CD4-positive, alpha-beta T cell treated with Interleukin-2 at 100 ng/mL for 4 hours (primary cell): ENCODE results near the gene BCL6B.
"Not testable (repeated sequence)": the region's sequence is repeated elsewhere in the genome, so short reads cannot be mapped to it uniquely, and the experiment has no call there.

Source experiments
- DNase-seq: peaks from one replicate; pipeline ENCODE4 v3.0.0-alpha.2; 2020; ENCODE audit warnings: low spot score

BCL6B gene, protein sequence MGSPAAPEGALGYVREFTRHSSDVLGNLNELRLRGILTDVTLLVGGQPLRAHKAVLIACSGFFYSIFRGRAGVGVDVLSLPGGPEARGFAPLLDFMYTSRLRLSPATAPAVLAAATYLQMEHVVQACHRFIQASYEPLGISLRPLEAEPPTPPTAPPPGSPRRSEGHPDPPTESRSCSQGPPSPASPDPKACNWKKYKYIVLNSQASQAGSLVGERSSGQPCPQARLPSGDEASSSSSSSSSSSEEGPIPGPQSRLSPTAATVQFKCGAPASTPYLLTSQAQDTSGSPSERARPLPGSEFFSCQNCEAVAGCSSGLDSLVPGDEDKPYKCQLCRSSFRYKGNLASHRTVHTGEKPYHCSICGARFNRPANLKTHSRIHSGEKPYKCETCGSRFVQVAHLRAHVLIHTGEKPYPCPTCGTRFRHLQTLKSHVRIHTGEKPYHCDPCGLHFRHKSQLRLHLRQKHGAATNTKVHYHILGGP

DNA sequence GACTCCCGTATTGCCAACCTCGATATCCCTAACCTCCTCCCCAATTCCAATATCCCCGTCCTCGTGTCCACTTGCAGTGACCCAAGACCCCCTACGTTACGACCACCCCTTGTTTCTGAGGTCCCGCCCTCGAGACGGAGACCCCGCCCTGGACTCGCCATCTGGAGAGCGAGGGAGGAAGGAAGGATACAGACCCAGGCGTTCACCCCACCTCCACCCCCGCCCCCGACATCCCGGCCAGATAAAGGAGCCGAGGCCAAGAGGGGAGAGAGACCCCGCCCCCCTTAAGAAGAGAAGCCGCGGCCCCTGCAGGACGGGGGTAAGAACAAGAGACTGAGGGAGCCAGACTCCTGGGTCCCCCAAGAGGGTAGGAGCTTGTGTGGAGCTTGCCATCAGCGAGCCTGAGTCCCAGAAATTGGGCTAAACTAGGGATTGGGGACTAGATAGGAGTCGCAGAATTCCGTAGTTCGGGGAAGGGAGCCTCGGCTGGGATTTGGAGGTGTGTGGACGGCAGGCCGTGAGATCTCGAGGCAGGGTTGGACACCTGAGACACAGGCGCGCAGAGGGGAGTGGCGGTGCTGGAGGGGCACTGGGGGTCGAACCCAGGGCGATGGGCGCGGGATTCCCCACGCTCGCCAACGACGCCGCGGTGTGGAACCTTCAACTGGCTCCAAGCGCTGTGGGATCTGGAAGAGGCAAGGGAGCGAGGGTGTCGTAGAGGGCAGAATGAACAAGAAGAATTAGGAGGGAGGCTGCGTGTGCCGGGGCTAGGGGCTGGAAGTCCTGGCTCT lies at the start of gene BCL6B:
TSS of gene BCL6B (plus strand) at position 270 of the 791 bp plus-strand sequence. CDS start 622 bp downstream, outside the sequence.
- no peak for DNase-seq

DNA sequence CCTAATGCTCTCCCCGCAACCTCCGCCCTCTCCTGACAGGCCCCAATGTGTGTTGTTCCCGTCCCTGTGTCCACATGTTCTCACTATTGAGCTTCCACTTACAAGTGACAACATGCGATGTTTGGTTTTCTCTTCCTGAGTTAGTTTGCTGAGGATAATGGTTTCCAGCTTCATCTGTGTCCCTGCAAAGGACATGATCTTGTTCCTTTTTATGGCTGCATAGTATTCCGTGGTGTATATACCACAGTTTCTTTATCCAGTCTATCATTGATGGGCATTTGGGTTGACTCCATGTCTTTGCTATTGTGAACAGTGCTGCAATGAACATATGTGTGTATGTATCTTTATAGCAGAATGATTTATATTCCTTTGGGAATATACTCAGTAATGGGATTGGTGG lies 43.4 kb upstream of the BCL6B start:
- DNase-seq, result not testable (repeated sequence)

DNA sequence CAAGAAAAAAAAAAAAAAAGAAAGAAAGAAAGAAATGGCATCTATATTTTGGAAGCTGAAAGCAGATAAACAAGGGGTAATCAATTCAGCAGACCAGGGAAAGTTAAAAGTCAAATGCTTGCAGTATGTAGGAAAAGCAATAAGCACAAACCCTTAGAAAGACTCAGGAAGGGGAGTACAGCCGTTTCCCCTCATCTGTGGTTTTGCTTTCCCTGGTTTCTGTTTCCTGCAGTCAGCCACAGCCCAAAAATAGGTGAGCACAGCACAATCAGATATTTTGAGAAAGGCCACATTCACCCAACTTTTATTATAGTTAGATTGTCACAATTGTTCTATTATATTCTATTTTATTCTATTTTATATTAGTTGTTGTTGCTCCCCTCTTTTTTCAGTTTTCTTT lies 41.4 kb upstream of the BCL6B start:
- no peak for DNase-seq

DNA sequence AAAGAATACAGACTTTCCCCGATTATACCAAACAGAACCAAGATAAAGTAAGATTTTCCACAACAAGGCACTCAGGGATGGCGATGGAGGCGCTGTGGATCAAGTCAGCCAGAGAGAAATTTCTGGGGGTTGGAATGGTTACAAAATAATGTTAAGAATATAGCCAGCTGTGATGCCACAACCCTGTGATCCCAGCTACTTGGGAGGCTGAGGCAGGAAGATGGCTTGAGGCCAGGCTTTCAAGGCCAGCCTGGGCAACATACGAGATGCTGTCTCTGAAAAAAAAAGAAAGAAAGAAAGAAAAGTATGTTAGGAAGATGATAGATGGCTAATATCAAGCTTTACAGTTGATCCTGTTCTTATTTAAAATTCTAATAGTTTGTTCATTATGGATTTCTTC lies 37.6 kb upstream of the BCL6B start:
- no peak for DNase-seq

DNA sequence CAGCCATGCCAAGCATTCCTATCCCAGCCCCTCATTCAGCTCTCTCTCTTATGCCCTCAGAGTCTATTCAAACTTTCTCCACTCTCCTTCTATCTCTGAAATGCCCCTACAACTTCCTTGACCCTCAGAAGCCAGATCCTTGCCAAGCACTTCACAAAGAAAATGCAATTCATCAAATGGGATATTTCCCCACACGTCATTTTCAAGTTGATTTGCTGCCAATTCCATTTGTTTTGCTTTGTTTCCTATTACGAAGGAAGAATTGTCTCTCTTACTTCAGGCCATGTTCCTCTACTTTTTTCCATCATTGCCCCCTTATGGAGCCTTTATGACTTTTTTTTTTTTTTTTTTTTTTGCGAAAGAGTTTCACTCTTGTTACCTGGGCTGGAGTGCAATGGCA lies 36.2 kb upstream of the BCL6B start:
- DNase-seq, result no peak

DNA sequence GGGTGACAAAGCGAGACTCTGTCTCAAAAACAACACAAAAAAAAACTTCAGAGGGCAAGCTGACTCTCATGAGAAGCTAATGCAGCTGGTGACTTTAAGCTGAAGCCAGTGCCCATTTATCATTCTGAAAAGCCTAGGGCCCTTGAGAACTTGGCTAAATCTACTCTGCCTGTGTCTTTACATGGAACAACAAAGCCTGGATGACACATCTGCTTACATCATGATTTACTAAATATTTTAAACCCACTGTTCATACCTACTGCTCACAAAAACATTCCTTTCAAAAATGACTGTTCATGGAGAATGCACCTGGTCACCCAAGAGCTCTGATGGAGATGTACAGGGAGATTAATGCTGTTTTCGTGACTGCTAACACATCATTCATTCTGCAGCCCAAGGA lies 33.1 kb upstream of the BCL6B start:
- DNase-seq, result no peak

DNA sequence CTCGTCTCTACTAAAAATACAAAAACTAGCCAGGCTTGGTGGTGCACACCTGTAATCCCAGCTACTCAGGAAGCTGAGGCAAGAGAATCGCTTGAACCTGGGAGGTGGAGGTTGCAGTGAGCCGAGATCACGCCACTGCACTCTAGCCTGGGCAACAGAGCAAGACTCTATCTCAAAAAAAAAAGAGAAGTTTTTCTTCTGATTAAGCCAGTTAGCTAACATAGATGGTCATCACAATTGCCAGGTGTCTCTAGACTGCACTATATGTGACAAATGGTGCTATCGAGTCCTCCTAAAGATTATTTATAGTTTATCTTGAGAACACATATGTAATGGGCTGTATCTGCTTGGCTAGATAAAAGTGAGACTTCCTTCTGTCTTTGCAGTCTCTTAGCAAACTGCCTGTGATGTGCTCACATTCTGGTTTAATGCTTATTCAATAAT lies 29.2 kb upstream of the BCL6B start:
- not testable (repeated sequence) for DNase-seq

DNA sequence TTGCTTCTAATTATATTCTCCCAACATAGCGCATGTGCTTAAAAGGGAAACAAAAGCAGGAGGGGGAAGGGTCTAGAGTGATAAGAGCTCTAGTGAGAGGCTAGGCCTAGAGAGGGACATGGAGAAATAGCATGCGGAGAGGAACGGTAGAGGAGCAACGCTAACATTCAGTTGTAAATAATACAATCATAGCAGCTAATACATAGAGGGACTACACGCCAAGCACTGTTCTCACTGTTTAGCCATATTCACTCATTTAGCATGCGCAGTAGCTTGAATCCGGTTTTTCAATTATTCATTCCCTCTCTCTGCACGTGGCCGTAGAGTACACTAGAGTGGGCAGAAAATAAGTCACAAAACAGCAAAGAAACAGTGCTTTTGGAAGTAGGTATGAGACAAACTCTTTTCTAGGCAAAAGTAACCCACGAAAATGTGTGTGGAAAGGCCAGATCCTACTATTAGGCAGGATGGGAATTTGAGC lies 28.7 kb upstream of the BCL6B start:
- no peak for DNase-seq

DNA sequence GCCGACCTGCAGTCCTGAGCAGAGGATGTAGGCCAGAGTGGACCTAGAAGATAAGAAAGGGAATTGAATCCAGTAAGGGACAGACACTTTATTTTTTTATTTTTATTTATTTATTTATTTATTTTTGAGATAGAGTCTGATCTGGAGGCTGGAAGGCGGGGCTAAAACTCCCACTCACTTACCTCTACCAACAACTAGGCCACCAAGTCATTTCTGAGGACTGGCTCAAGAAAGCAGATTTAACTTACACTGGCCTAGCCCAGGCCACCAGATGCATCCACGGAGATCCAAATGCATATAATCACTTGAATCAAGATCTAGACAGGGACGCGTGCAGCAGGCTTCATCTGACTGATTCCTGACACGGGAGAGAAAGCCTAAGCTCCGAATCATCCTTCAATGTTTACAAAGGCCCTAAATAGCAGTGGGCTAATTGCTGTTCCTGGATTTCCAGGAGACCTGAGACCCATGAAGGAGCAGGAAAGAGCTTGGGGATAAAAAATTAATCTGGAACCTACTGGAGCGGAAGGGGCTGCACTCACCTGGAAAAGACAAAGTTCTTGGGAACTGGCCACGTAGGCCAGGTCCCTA lies 28.1 kb upstream of the BCL6B start:
- no peak for DNase-seq

DNA sequence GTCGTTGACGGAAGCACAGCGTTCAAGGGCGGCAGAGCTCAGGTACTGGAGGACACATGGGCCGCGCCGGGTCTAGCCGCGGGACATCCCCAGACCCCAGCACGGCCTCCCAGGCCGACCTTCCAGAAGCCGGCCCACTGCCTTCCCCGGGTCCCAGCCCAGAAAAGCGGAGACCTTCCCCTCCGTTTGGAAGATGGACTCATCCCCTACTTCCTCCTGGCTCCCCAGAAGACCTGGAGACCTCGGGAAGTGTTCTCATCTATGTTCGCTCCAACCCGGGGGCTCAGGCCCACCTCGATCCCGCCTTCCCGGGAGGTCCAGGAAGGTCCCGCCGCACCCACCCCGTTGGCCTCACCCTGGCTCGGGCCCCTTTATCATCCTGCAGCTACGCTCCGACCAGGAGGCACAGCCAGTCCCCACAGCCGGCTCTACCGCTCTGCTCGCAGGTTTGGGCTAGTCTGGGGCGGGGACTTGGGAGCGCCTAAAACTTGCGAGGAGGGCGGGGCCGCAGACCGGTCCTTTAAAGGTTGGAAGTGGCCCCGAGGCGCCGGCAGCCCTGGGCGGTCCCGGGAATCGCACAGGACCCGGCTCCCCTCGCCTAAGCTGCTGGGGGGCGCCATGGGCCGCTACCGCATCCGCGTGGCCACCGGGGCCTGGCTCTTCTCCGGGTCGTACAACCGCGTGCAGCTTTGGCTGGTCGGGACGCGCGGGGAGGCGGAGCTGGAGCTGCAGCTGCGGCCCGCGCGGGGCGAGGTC lies 27.2 kb upstream of the BCL6B start, which contains the start of gene ALOX12:
TSS of gene ALOX12 (plus strand) at position 550 of the 756 bp plus-strand sequence. CDS start at position 619, 69 bp downstream.
- DNase-seq, result no peak

DNA sequence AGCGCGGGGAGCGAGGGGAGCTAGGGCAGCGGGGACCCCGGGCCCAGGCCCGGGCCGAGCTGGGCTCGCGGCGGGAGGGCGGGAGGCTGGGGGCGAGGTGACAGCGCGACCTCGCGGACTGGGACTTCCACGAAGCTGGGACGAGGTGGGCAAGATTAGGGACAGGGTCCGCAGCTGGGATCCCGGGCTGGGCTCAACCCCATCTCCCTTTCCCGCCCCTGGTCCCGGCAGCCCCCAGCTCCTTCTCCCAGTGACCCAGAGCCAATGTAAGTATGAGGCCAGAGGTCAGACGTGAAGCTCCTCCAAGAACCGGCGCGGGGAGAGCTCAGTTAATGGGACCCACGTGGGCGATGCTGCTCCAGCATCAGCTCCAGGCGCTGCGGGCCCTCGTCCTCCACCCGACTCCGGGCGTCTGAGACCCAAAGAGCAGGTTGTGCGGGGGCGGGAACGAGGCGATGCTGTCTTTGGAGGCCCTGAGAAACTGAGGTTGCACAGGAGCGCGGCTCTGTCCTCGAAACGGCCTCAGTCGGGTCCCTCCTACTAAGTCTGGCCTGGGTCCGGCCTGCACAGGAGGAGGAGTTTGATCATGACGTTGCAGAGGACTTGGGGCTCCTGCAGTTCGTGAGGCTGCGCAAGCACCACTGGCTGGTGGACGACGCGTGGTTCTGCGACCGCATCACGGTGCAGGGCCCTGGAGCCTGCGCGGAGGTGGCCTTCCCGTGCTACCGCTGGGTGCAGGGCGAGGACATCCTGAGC lies 26.4 kb upstream of the BCL6B start:
- no peak for DNase-seq

DNA sequence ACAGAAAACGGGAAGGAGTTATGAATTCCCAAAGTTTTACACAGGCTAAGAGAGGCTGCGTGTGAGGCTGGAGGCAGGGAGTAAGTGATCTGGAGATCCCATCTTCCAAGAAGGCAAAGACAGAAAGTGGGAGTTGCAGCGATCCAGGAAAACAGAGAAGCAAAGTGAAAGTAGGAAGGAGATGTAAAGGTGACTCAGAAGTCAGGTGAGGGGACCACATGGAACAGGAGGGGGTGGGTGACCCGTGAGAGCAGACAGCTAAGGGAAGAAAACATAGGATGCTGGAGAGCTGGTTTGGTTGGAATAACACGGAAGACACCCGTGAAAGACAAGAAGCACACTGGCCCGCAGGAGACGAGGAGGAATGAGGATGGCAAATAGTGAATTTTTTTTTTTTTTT lies 25.7 kb upstream of the BCL6B start:
- no peak for DNase-seq

DNA sequence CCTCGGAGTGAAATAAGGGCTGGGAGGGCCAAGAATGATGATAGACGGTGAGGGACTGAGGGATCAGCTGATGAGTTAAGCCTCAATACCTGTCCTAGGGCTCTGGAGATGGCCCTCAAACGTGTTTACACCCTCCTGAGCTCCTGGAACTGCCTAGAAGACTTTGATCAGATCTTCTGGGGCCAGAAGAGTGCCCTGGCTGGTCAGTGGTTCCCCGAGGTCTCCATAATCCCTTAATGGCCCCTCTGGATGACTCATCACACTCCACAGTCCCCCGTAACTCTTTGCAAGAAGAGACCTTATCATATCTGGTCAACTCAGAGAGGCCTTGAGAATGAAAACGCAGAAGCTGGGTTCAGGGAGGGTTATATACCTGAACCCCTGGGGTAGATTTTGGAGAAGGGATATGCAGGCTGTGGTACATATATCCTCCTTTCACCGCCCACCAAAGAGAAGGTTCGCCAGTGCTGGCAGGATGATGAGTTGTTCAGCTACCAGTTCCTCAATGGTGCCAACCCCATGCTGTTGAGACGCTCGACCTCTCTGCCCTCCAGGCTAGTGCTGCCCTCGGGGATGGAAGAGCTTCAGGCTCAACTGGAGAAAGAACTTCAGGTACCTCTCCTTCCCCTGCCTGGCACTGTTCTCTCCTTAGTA lies 23.9 kb upstream of the BCL6B start:
- no peak for DNase-seq

DNA sequence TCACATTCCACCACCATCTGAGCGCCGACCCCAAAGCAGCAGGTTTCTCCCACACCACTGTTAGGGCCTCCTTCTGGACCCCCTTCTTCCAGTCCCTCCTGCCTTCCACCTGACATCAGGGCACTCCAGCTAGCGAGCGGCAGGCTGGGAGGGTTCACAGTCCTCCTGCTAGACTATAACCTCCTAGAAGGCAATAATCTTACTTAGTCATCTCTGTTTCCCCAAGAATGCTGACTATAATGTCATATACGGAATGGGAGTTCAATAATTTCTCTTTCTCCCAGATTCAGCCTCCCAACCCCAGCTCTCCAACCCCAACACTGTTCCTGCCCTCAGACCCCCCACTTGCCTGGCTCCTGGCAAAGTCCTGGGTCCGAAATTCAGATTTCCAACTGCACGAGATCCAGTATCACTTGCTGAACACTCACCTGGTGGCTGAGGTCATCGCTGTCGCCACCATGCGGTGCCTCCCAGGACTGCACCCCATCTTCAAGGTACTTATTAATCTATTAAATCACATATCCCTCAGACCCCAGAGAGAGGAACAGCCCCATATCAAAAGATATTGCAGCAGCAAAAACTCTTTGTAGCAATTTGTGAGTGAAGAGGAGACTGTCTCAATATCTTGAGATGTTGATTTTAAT lies 21.4 kb upstream of the BCL6B start:
- peak; percentile 52 for DNase-seq

DNA sequence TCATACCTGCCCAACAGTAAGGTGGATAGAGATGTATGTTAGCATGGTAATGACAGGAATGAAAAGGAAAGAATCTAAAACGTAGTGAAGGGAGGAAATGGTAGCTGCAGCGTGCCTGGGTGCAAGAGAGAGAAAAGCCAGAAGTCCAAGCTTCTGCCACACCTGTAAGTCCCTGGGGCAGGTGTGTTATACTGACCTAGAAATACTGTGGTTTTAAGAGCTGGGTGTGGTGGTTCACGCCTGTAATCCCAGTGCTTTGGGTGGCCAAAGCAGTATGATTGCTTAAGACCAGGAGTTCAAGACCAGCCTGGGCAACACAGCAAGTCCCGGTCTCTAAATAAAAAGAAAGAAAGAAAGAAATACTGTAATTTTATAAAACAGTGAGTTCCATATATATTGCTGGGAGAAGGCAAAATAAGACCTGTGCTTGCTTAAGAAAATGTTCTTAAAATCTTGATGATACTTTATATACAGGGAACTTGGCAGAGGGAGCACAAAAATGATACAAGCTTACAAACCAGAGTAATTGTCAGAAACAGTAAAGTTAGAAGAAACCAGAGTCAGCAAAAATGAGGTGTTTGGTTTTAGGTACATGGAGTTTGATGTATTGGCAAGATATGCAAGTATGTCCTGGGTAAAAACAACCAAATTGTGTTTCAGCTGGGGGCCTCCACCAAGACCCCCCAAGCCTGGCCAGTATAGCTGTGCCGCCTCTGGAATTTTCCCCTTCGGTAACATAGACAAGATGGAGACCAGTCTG lies 20.4 kb upstream of the BCL6B start:
- no peak for DNase-seq

DNA sequence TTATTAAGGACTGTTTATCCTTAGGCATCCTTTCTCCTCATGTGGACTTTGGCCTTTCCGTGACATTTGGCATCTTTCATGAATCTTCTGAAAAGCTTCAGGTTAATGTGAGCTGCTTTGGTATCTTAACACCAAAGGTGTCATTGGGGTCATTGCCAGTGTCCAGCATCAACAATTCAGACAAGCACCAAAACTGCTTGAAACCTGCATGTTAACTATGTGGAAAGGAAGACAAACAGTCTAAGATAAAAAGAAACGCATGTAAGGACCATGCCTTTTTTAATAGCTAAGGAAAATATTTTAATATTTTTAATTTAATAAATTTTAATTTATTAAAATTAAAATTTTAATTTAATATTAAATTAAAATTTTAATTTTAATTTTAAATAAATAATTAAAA lies 19.1 kb upstream of the BCL6B start:
- no peak for DNase-seq

DNA sequence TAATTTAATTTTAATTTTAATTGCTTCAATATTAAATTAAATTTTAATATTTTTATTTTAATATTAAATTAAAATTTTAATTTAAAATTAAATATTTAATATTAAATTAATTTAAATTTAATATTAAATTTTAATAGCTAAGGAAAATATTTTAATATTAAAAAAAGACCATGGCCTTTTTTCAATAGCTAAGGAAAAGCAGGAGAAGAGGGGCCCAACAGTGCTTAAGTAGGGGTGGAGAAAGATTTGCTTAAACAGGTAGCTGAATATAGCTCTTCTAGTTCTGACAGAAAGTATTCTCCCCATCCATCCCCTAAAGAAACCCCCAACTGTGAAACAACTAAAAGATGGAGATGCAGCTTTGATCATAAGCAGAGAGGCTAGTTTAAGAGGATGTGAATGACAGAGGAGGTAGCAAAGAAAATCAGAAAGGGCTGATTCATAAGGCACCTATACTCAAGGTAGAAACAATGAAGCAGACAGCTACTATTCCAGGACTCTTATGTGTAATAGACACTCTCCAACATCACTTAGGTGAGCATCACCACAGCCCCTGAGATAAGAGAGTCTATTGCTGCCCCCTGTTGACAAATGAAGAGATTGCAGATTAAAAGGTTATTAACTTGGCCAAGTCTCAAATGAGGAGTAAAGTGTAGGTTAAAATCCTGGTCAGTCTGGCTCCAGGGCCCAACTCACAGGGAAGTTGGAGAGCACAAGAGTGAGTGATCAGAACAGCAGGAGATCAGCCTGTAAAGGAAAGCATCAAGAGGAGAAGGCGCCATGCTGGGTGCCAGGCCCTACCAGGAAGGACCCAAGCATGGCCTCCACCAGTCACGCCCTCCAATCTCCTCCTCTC lies 18.2 kb upstream of the BCL6B start:
- DNase-seq, result peak; percentile 88

DNA sequence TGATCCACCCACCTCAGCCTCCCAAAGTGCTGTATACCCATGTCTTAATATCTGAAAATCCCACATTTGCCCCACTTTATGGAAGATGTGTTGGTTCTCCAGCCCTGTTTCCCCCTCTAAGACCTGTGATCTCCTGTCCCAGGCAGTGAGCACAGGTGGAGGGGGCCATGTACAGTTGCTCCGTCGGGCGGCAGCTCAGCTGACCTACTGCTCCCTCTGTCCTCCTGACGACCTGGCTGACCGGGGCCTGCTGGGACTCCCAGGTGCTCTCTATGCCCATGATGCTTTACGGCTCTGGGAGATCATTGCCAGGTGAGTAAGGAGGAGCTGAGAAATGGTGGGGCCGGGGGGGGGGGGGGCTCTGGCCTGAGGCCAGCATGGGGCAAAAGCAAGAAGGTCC lies 17.1 kb upstream of the BCL6B start:
- no peak for DNase-seq
